K562 (cell line): ENCODE results near the gene CALY. TPM values are rescaled to one million over a fixed set of nuclear protein-coding genes. Genes with fewer than 3 reads are reported as not detected.

Experiments
- CTBP1 ChIP-seq: fragments of 450-650 bp; IDR thresholded peaks from 2 replicates; pipeline ENCODE4 v1.6.1; 2016; ENCODE audit warnings: borderline replicate concordance
- EP300 ChIP-seq: IDR thresholded peaks from 2 replicates; pipeline ENCODE4 v1.6.1; 2012; ENCODE audit warnings: low read length, improper control_type of control experiment
- FOXJ2 ChIP-seq: fragments of 200-800 bp; sonication (Bioruptor generic); IDR thresholded peaks from 2 replicates; pipeline ENCODE4 v1.6.1; 2016; ENCODE audit warnings: missing genetic modification characterization, missing compliant biosample characterization
- GABPA ChIP-seq: fragments of 200-800 bp; sonication (Bioruptor generic); conservative IDR thresholded peaks from 2 replicates; pipeline ENCODE4 v1.6.1; 2016; ENCODE audit warnings: low read depth, missing genetic modification characterization, missing compliant biosample characterization
- JUND ChIP-seq, 2 experiments: IDR thresholded peaks; 2 replicates in 1 of 2; 3 replicates in 1 of 2; pipeline ENCODE4 v1.6.1; 2011; ENCODE audit warnings: borderline replicate concordance in 2 of 2, low read depth in 2 of 2, low read length in 2 of 2, improper control_type of control experiment in 1 of 2, missing biosample characterization in 1 of 2, missing genetic modification characterization in 1 of 2, missing genetic modification reagents in 1 of 2
- NBN ChIP-seq: fragments of 450-650 bp; IDR thresholded peaks from 2 replicates; pipeline ENCODE4 v1.6.1; 2016; ENCODE audit warnings: low read depth, mild to moderate bottlenecking
- NR2C2 ChIP-seq, 2 experiments: fragments of 200-800 bp in 1 of 2; sonication (Bioruptor generic) in 1 of 2; sonication (generic) in 1 of 2; formaldehyde crosslinking in 1 of 2; IDR thresholded peaks; 2 replicates each; pipeline versions ENCODE4 v1.6.1 to v1.8.0; 2016 to 2022; ENCODE audit warnings: mild to moderate bottlenecking in 1 of 2, missing compliant biosample characterization in 1 of 2, missing genetic modification characterization in 1 of 2, missing genetic modification reagents in 1 of 2
- POLR2G ChIP-seq: fragments of 200-400 bp; formaldehyde crosslinking; IDR thresholded peaks from 2 replicates; pipeline ENCODE4 v1.6.1; 2017; ENCODE audit warnings: low read depth, mild to moderate bottlenecking, antibody characterized with exemption, low read length, moderate library complexity
- RAD21 ChIP-seq, 2 experiments: fragments of 250-450 bp in 1 of 2; fragments of 450-650 bp in 1 of 2; sonication (Bioruptor Pico) in 1 of 2; formaldehyde crosslinking in 1 of 2; IDR thresholded peaks in 1 of 2; conservative IDR thresholded peaks in 1 of 2; 2 replicates each; pipeline versions ENCODE4 v1.4.0 to v1.8.0; 2020 to 2022; ENCODE audit warnings: mild to moderate bottlenecking in 2 of 2, moderate library complexity in 1 of 2
- SAP30 ChIP-seq: fragments of 200-600 bp; sonication (generic); IDR thresholded peaks from 2 replicates; pipeline ENCODE4 v1.6.1; 2012; ENCODE audit warnings: borderline replicate concordance, low read depth, mild to moderate bottlenecking, moderate library complexity, low read length, control low read depth, inconsistent platforms; ENCODE audit not compliant: insufficient read depth, poor library complexity, severe bottlenecking
- TAF1 ChIP-seq: IDR thresholded peaks from 2 replicates; pipeline ENCODE4 v1.6.1; 2011; ENCODE audit warnings: mild to moderate bottlenecking, low read length, moderate library complexity; ENCODE audit not compliant: insufficient read depth, control insufficient read depth, severe bottlenecking; ENCODE audit errors: extremely low read depth
- XRCC3 ChIP-seq: fragments of 450-650 bp; IDR thresholded peaks from 2 replicates; pipeline ENCODE4 v1.6.1; 2017; ENCODE audit warnings: mild to moderate bottlenecking, moderate library complexity
- YY1 ChIP-seq, 3 experiments: IDR thresholded peaks; 2 replicates each; pipeline ENCODE4 v1.6.1; 2011; ENCODE audit warnings: low read length in 2 of 3, mild to moderate bottlenecking in 2 of 3, moderate library complexity in 2 of 3, borderline replicate concordance in 1 of 3, control low read depth in 1 of 3, low read depth in 1 of 3; ENCODE audit not compliant: insufficient read depth in 3 of 3, insufficient replicate concordance in 2 of 3, control insufficient read depth in 1 of 3, insufficient read length in 1 of 3; ENCODE audit errors: extremely low read depth in 1 of 3
- ZFX ChIP-seq: sonication (generic); formaldehyde crosslinking; IDR thresholded peaks from 2 replicates; pipeline ENCODE4 v1.8.0; 2022; ENCODE audit warnings: mild to moderate bottlenecking, missing genetic modification reagents, moderate library complexity
- polyA plus RNA-seq, 8 experiments: library from polyadenylated mRNA; depleted of rRNA in 4 of 8; stranded (reverse) in 5 of 8; unstranded in 3 of 8; fragments of >200 nt; fragmentation: Nextera tagmentation in 2 of 8; fragmentation: Illumina TruSeq in 1 of 8; extraction: Ambion mirVana in 2 of 8; extraction: Trizol in 1 of 8; gene quantifications; 2 replicates each; pipeline versions ENCODE4 v1.2.1 to v1.2.3, GENCODE V29; 2011 to 2014; ENCODE audit warnings: inconsistent platforms in 1 of 8, missing spikeins in 1 of 8
- total RNA-seq, 7 experiments: library from RNA; depleted of rRNA in 6 of 7; stranded (reverse); fragments of >200 nt in 6 of 7; fragmentation: Illumina TruSeq in 2 of 7; extraction: Trizol in 2 of 7; gene quantifications; 2 replicates each; pipeline versions ENCODE4 v1.2.1 to v1.2.3, GENCODE V29; 2011 to 2021; ENCODE audit warnings: low replicate concordance in 1 of 7
- TF ChIP-seq, protein P1 (sequence below), 2 experiments: IDR thresholded peaks; 2 replicates each; pipeline ENCODE4 v1.6.1; 2011; ENCODE audit warnings: borderline replicate concordance in 1 of 2, control low read depth in 1 of 2, low read depth in 1 of 2, low read length in 1 of 2, mild to moderate bottlenecking in 1 of 2, mixed read lengths in 1 of 2, moderate library complexity in 1 of 2; ENCODE audit not compliant: insufficient read depth in 1 of 2, insufficient read length in 1 of 2, poor library complexity in 1 of 2, severe bottlenecking in 1 of 2; ENCODE audit errors: extremely low read depth in 1 of 2
- TF ChIP-seq, protein P2 (sequence below), 3 experiments: IDR thresholded peaks in 2 of 3; conservative IDR thresholded peaks in 1 of 3; 2 replicates each; pipeline ENCODE4 v1.5.1; 2011 to 2012; ENCODE audit warnings: low read length in 3 of 3, mild to moderate bottlenecking in 3 of 3, control low read depth in 2 of 3, improper control_type of control experiment in 1 of 3, inconsistent platforms in 1 of 3, low read depth in 1 of 3, mixed read lengths in 1 of 3, moderate library complexity in 1 of 3; ENCODE audit not compliant: insufficient read depth in 2 of 3
- TF ChIP-seq, protein P3 (sequence below): fragments of 250-450 bp; sonication (Bioruptor Pico); IDR thresholded peaks from 2 replicates; pipeline ENCODE4 v1.9.0; 2021; ENCODE audit warnings: mild to moderate bottlenecking
- TF ChIP-seq, protein P4 (sequence below), 2 experiments: fragments of 450-650 bp; conservative IDR thresholded peaks; 2 replicates each; pipeline ENCODE4 v1.6.1; 2017; ENCODE audit warnings: mild to moderate bottlenecking in 2 of 2, moderate library complexity in 2 of 2

The CALY gene
- total and polyA plus RNA-seq, 9 of the 15 experiments (the other 6 are each of a cell fraction or from before 2014, with no cell fraction given): not detected

DNA sequence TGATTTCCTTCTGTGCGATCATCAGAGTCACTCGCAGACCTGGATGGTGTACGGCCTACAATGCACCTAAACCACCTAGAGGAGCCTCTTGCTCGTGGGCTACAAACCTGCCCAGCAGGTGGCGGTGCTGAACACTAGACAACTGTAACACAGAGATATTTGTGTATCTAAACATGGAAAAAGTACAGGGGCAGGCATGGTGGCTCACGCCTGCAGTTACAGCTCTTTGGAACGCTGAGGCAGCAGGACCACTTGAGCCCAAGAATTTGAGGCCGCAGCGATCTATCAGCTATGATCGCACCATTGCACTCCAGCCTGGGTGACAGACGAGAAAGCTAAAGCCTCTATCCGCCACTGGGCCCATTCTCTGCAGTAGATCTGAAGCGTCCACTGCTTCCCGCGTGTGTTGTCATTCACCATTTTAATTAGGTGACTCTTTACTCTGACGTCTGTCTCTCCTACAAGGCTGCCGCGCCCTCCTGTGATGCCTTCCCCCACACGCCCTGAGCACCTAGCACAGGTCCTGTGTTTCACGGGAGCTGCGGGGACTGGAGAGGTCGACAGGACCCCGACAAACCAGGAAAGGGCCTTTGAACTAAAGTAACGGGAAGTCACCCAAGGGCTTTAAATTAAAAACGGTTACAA is 28.8 kb downstream of the CALY start (continued):
- TF ChIP-seq NR2C2 (CRISPR knock-in tag; IDR thresholded peaks at IDR 0.05) (0 out of 2 replicates have a peak, but pooled peaks have one; percentile 8), NR2C2 (tag; IDR thresholded peaks at IDR 0.05) (no peak), ZFX (CRISPR knock-in tag) (peak; percentile 69), TAF1 (peak; percentile 41), RAD21 (CRISPR knock-in tag; conservative IDR thresholded peaks at IDR 0.05 in 1 of 2, IDR thresholded peaks at IDR 0.05 in 1 of 2) (0 out of 4 replicates have a peak, but pooled peaks of 1 of the 2 experiments have one; percentile 24), EP300 (peak; percentile 11; the same call in 1 of the 2 replicates), SAP30 (peak; percentile 60), YY1 (IDR thresholded peaks at IDR 0.05; ENCODE audit: borderline replicate concordance in 1 of 3, control insufficient read depth in 1 of 3, extremely low read depth in 1 of 3, insufficient read depth in 3 of 3, insufficient read length in 1 of 3, insufficient replicate concordance in 2 of 3, low read depth in 1 of 3, low read length in 2 of 3) (peak in 2 of 3 experiments; percentile 37 to 52), POLR2G (no peak), NBN (peak; percentile 46; the same call in 1 of the 2 replicates), XRCC3 (no peak), GABPA (tag) (no peak), JUND (IDR thresholded peaks at IDR 0.05; ENCODE audit: borderline replicate concordance, low read depth, low read length) (no peak), JUND (tag; IDR thresholded peaks at IDR 0.05; ENCODE audit: borderline replicate concordance, low read depth, low read length) (0 out of 3 replicates have a peak, but pooled peaks have one; percentile 19), CTBP1 (peak; percentile 35), FOXJ2 (tag) (peak; percentile 87)
- TF ChIP-seq, protein P1, sequence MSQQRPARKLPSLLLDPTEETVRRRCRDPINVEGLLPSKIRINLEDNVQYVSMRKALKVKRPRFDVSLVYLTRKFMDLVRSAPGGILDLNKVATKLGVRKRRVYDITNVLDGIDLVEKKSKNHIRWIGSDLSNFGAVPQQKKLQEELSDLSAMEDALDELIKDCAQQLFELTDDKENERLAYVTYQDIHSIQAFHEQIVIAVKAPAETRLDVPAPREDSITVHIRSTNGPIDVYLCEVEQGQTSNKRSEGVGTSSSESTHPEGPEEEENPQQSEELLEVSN (IDR thresholded peaks at IDR 0.05; ENCODE audit: borderline replicate concordance in 1 of 2, extremely low read depth in 1 of 2, insufficient read depth in 1 of 2, insufficient read length in 1 of 2, low read depth in 1 of 2, low read length in 1 of 2, poor library complexity in 1 of 2, severe bottlenecking in 1 of 2): peak in 1 of 2 experiments; percentile 22
- TF ChIP-seq, protein P2, sequence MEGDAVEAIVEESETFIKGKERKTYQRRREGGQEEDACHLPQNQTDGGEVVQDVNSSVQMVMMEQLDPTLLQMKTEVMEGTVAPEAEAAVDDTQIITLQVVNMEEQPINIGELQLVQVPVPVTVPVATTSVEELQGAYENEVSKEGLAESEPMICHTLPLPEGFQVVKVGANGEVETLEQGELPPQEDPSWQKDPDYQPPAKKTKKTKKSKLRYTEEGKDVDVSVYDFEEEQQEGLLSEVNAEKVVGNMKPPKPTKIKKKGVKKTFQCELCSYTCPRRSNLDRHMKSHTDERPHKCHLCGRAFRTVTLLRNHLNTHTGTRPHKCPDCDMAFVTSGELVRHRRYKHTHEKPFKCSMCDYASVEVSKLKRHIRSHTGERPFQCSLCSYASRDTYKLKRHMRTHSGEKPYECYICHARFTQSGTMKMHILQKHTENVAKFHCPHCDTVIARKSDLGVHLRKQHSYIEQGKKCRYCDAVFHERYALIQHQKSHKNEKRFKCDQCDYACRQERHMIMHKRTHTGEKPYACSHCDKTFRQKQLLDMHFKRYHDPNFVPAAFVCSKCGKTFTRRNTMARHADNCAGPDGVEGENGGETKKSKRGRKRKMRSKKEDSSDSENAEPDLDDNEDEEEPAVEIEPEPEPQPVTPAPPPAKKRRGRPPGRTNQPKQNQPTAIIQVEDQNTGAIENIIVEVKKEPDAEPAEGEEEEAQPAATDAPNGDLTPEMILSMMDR (IDR thresholded peaks at IDR 0.05 in 2 of 3, conservative IDR thresholded peaks at IDR 0.05 in 1 of 3; ENCODE audit: insufficient read depth in 2 of 3, low read depth in 1 of 3, low read length in 3 of 3): peak; percentile 78 to 87 (median 86)
- TF ChIP-seq, protein P3, sequence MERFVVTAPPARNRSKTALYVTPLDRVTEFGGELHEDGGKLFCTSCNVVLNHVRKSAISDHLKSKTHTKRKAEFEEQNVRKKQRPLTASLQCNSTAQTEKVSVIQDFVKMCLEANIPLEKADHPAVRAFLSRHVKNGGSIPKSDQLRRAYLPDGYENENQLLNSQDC (CRISPR knock-in tag): no peak
- TF ChIP-seq, protein P4, sequence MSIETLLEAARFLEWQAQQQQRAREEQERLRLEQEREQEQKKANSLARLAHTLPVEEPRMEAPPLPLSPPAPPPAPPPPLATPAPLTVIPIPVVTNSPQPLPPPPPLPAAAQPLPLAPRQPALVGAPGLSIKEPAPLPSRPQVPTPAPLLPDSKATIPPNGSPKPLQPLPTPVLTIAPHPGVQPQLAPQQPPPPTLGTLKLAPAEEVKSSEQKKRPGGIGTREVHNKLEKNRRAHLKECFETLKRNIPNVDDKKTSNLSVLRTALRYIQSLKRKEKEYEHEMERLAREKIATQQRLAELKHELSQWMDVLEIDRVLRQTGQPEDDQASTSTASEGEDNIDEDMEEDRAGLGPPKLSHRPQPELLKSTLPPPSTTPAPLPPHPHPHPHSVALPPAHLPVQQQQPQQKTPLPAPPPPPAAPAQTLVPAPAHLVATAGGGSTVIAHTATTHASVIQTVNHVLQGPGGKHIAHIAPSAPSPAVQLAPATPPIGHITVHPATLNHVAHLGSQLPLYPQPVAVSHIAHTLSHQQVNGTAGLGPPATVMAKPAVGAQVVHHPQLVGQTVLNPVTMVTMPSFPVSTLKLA (conservative IDR thresholded peaks at IDR 0.05): peak in 1 of 2 experiments; percentile 50; a peak in 2 of 4 replicates
